Cardiac fibroblast (primary cell): Measurements from ENCODE around the gene DEFB129.
"Not testable (repeated sequence)": the region's sequence is repeated elsewhere in the genome, so short reads cannot be mapped to it uniquely, and the experiment has no call there.

Source experiments
- DNase-seq, 2 donors: peaks; one replicate each; pipeline versions ENCODE4 v3.0.0 to v3.0.0-alpha.2; 2010; ENCODE audit warnings: low read depth in 2 of 2
- H3K4me3 ChIP-seq, 2 donors: replicated peaks in 1 of 2; 1 replicate in 1 of 2; 2 replicates in 1 of 2; pipeline ENCODE4 v1.5.1; 2011; ENCODE audit warnings: low read depth in 2 of 2, low read length in 2 of 2, mild to moderate bottlenecking in 2 of 2, moderate library complexity in 1 of 2
- TF ChIP-seq, protein P1 (sequence below): IDR thresholded peaks from one replicate; pipeline ENCODE4 v1.5.1; 2011; ENCODE audit warnings: low read depth, mild to moderate bottlenecking, low read length, inconsistent platforms

Gene DEFB129, protein sequence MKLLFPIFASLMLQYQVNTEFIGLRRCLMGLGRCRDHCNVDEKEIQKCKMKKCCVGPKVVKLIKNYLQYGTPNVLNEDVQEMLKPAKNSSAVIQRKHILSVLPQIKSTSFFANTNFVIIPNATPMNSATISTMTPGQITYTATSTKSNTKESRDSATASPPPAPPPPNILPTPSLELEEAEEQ

DNA sequence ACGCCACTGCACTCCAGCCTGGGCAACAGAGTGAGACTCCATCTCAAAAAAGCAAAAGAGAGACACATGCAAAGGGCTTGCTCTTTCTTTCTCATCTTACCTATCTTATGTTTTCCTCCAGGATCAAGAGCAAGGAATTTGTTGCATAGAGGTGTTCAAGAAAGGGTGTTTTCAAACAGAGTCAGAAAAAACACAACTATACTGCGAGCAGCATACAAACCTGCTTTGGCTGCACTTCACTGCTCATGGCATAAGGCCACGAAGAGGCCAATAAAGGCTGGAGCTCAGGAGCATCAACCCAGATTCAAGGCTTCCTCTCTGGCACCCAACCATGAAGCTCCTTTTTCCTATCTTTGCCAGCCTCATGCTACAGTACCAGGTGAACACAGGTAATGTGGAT, at the start of gene DEFB129:
Gene DEFB129 (plus strand): TSS at position 301 of the 400 bp plus-strand sequence. CDS start 31 bp downstream, at position 332.
- H3K4me3 ChIP-seq: no peak within 1 kb of the TSS
- TF ChIP-seq, protein P1, sequence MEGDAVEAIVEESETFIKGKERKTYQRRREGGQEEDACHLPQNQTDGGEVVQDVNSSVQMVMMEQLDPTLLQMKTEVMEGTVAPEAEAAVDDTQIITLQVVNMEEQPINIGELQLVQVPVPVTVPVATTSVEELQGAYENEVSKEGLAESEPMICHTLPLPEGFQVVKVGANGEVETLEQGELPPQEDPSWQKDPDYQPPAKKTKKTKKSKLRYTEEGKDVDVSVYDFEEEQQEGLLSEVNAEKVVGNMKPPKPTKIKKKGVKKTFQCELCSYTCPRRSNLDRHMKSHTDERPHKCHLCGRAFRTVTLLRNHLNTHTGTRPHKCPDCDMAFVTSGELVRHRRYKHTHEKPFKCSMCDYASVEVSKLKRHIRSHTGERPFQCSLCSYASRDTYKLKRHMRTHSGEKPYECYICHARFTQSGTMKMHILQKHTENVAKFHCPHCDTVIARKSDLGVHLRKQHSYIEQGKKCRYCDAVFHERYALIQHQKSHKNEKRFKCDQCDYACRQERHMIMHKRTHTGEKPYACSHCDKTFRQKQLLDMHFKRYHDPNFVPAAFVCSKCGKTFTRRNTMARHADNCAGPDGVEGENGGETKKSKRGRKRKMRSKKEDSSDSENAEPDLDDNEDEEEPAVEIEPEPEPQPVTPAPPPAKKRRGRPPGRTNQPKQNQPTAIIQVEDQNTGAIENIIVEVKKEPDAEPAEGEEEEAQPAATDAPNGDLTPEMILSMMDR: no peak
- no peak for DNase-seq

DNA sequence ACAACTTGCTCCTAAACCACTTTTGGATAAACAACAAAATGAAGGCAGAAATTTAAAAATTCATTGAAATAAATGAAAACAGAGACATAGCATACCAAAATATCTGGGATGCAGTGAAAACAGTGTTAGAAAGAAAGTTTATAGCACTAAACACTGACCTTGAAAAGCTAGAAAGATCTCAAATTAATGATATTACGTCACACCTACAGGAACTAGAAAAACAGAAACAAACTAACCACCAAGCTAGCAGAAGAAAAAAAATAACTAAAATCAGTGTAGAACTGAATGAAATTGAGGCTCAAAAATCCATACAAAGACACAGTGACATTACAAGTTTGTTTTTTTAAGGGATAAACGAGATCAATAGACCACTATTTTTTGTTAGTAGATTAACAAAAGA, 42.8 kb upstream of the DEFB129 start:
- DNase-seq: no peak
- no peak overlapping the region for H3K4me3 ChIP-seq

DNA sequence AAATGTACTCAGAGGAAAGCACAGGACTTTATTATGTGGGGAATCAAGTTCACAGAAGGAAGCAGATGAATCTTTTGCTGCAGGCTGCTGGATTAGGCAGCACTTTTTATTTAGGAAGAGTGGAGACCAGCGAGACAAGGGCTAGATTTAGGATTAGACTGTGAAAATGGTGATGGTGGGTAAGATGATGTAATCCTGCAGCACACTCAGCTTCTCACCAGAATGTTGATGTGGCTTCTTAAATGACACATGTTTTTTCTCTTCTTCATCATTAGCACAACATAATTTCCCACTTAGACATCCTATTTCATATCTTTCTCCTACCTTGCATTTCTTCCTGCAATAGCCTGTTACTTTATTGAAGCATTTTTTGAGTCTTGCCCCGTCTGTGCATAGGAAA, 39.3 kb upstream of the DEFB129 start:
- TF ChIP-seq, protein P1: no peak
- no peak for DNase-seq
- H3K4me3 ChIP-seq: no peak overlapping the region

More for the DNA sequence above, 42.8 kb upstream of the DEFB129 start:
- TF ChIP-seq, protein P1: no peak

DNA sequence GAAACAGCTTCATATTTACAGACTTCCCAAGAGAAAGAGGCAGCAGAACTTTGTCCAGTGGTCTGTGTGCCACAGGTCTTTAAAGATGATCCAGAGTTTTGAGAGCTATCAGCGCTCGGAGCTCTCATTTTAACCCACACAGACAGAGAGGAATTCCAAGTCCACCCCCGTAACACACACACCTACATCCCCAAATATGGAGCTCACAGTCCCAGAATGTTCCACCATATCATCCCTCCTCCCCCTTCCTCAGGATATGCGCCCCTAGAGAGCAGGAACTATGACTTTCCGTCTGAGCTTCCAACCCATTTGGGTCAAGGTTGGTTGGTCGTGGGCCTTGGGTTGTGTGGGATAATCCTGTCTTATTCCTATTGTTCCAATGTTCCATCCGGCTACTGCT, 37.4 kb upstream of the DEFB129 start, which contains the start of gene DEFB128:
Gene DEFB128 (minus strand): TSS at position 101 of the 400 bp plus-strand sequence. CDS start 88 bp downstream, at position 13.
- no peak for DNase-seq
- TF ChIP-seq, protein P1: no peak
- H3K4me3 ChIP-seq: no peak within 1 kb of the TSS

DNA sequence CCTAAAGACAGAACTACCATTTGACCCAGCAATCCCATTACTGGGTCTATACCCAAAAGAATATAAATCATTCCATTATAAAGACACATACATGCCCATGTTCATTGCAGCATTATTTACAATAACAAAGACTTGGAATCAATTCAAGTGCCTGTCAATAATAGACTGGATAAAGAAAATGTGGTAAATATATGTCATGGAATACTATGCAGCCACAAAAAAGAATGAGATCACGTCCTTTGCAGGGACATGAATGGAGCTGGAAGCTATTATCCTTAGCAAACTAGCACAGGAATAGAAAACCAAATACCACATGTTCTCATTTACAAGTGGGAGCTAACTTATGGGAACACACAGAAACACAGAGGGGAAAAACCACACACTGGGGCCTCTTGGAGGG, 28.8 kb upstream of the DEFB129 start:
- TF ChIP-seq, protein P1: no peak
- H3K4me3 ChIP-seq: no peak overlapping the region
- DNase-seq: no peak

DNA sequence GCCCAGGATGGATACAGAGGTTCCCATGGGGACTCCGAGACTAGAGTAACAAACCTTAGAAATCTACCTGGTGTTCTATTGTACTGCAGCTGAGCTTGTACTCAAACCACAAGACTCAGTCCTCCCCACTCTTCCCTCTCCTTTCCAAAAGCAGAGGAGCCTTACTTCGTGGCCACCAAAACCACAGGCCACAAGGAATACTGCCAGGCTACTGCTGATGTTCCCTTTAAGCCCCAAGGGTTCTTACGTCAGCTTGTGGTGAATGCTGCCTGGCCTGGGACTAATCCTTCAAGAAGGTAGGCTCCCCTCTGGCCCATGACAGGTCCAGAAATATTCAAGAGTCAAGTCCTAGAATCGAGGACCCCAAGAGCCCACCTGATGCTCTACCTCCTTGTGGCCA, 27.1 kb upstream of the DEFB129 start:
- DNase-seq: no peak
- TF ChIP-seq, protein P1: no peak
- H3K4me3 ChIP-seq: no peak overlapping the region

DNA sequence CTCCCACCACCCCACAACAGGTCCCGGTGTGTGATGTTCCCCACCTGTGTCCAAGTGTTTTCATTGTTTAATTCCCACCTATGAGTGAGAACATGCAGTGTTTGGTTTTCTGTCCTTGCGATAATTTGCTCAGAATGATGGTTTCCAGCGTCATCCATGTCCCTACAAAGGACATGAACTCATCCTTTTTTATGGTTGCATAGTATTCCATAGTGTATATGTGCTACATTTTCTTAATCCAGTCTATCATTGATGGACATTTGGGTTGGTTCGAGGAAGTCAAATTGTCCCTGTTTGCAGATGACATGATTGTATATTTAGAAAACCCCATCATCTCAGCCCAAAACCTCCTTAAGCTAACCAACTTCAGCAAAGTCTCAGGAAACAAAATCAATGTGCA, 23.4 kb upstream of the DEFB129 start:
- not testable (repeated sequence) for H3K4me3 ChIP-seq, DNase-seq
